ENCODE measurements around the gene YY2.
"Not testable (repeated sequence)": the region's sequence is repeated elsewhere in the genome, so short reads cannot be mapped to it uniquely, and the experiment has no call there.

The YY2 gene

DNA sequence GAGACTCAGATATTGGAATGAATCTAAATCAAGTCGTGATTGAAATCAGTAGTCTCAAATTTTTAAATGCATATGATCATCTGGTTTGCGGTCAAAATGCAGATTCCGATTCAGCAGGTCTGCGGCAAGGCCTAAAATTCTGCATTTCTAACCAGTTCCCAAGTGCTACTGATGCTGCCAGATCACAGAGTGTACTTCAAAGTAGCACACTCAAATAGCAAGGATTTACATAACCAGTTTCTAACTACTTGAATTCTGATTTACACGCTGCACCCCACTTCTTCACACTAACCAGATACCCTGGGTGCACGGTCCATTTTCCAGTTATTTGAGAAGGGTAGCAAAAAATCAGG, 15.6 kb upstream of the YY2 start:
- no peaks in the 10 kb centered on the region for H3K27me3 ChIP-seq (ENCODE audit: control insufficient read depth, insufficient read depth, low read length)
- no peaks in the 10 kb centered on the region for H3K9me3 ChIP-seq (ENCODE audit: control insufficient read depth, low read length)
- H3K9ac ChIP-seq (ENCODE audit: low read length): peak overlapping the region; percentile 79
- H3K4me3 ChIP-seq (ENCODE audit: low read length): peak overlapping the region; percentile 67
- H3K4me1 ChIP-seq (ENCODE audit: control insufficient read depth, insufficient read depth, low read length): no peaks in the 10 kb centered on the region
- H3K36me3 ChIP-seq (ENCODE audit: control insufficient read depth, insufficient read depth, low read length): no peaks in the 10 kb centered on the region

DNA sequence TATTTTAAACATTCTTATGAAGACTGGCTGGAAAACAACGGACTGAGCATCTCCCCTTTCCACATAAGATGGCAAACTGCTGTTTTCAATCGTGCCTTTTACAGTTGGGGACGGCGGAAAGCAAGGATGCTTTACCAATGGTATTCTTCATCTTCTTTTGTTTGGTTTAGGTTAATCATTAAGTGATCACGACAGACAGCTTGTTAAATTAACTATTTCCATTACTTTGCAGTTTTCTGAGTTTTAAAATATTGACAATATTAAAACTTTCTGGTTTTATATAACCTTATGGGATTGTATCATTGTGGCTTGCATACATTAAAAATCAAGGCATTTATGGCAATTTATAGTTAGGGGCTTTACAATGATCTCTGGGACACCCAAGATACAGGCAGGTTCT, 12.6 kb upstream of the YY2 start:
- Histone ChIP-seq H3K36me3 (ENCODE audit: control insufficient read depth, insufficient read depth, low read length) (no peaks in the 10 kb centered on the region), H3K9me3 (ENCODE audit: control insufficient read depth, low read length) (no peaks in the 10 kb centered on the region), H3K27me3 (ENCODE audit: control insufficient read depth, insufficient read depth, low read length) (no peaks in the 10 kb centered on the region), H3K9ac (ENCODE audit: low read length) (no peak overlapping the region), H3K4me1 (ENCODE audit: control insufficient read depth, insufficient read depth, low read length) (no peaks in the 10 kb centered on the region), H3K4me3 (ENCODE audit: low read length) (no peak overlapping the region)

DNA sequence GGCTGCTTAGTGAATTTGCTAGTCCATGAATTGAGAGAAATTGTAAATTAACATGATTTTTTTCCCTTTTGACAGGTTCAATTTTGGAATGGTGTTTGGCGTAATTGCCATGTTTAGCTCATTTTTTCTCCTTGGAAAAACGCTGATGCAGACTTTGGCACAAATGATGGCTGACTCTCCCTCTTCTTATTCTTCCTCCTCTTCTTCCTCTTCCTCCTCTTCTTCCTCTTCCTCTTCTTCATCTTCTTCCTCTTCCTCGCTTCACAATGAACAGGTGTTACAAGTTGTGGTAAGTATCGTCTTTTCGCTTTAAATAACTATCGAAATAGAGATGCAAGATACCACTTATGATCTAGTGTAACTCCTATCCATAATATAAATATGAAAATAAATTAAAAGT, 10.7 kb upstream of the YY2 start:
- H3K36me3 ChIP-seq (ENCODE audit: control insufficient read depth, insufficient read depth, low read length): no peaks in the 10 kb centered on the region
- H3K27me3 ChIP-seq (ENCODE audit: control insufficient read depth, insufficient read depth, low read length): no peaks in the 10 kb centered on the region
- H3K9ac ChIP-seq (ENCODE audit: low read length): no peak overlapping the region
- no peak overlapping the region for H3K4me3 ChIP-seq (ENCODE audit: low read length)
- H3K4me1 ChIP-seq (ENCODE audit: control insufficient read depth, insufficient read depth, low read length): no peaks in the 10 kb centered on the region
- no peaks in the 10 kb centered on the region for H3K9me3 ChIP-seq (ENCODE audit: control insufficient read depth, low read length)

DNA sequence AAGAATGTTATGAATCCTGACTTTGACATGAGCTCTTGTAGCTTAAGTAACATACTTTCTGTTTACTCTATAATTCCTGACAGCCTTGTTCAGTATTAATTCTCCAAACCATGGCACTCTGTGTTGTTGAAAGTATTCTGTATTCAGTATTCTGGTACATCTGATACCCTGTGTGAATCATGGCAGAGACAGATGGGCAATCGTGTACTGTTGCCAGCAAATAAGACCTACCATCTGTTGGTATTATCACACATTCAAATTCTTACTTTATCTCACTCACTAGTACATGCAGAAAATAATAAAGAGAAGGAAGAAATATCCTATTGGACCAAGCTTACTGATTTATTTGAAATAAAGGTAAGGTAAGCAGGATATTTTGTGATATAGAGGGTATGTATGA, 8.4 kb upstream of the YY2 start:
- Histone ChIP-seq H3K9ac (ENCODE audit: low read length) (no peak overlapping the region), H3K36me3 (ENCODE audit: control insufficient read depth, insufficient read depth, low read length) (no peaks in the 10 kb centered on the region), H3K9me3 (ENCODE audit: control insufficient read depth, low read length) (no peaks in the 10 kb centered on the region), H3K27me3 (ENCODE audit: control insufficient read depth, insufficient read depth, low read length) (no peaks in the 10 kb centered on the region), H3K4me3 (ENCODE audit: low read length) (no peak overlapping the region), H3K4me1 (ENCODE audit: control insufficient read depth, insufficient read depth, low read length) (no peaks in the 10 kb centered on the region)

DNA sequence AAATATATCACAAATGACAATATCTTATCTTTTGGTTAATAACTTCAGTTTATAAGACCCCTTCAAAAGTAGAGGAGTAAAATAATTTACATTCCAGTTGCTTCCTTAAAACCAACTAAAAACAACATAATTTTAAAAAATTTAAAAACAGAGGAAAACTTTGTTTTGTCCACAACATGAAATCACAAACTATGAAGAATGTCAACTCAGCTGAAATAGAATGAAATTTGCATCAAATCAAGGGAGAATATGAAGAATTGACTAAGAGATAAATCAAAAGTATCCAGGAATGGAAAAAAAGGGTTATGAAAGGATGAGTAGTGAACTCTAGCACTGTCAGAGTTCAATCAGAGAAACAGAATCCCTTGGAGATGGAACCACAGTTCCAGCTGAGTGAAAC, 2.2 kb upstream of the YY2 start:
- Histone ChIP-seq H3K36me3 (ENCODE audit: control insufficient read depth, insufficient read depth, low read length) (no peaks in the 10 kb centered on the region), H3K9ac (ENCODE audit: low read length) (no peak overlapping the region), H3K9me3 (ENCODE audit: control insufficient read depth, low read length) (no peaks in the 10 kb centered on the region), H3K27me3 (ENCODE audit: control insufficient read depth, insufficient read depth, low read length) (no peaks in the 10 kb centered on the region), H3K4me3 (ENCODE audit: low read length) (no peak overlapping the region), H3K4me1 (ENCODE audit: control insufficient read depth, insufficient read depth, low read length) (no peaks in the 10 kb centered on the region)

DNA sequence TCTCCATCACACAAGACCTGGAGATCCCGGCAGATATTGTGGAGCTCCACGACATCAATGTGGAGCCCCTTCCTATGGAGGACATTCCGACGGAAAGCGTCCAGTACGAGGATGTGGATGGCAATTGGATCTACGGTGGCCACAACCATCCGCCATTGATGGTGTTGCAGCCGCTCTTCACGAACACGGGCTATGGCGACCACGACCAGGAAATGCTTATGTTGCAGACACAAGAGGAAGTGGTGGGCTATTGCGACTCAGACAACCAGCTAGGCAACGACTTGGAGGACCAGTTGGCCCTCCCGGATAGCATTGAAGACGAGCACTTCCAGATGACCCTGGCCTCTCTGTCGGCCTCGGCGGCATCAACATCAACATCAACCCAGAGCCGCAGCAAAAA, 717 bp downstream of the YY2 start:
- Histone ChIP-seq H3K9ac (ENCODE audit: low read length) (no peak overlapping the region), H3K4me3 (ENCODE audit: low read length) (no peak overlapping the region), H3K9me3 (ENCODE audit: control insufficient read depth, low read length) (no peaks in the 10 kb centered on the region), H3K36me3 (ENCODE audit: control insufficient read depth, insufficient read depth, low read length) (no peaks in the 10 kb centered on the region), H3K27me3 (ENCODE audit: control insufficient read depth, insufficient read depth, low read length) (no peaks in the 10 kb centered on the region), H3K4me1 (ENCODE audit: control insufficient read depth, insufficient read depth, low read length) (no peaks in the 10 kb centered on the region)

DNA sequence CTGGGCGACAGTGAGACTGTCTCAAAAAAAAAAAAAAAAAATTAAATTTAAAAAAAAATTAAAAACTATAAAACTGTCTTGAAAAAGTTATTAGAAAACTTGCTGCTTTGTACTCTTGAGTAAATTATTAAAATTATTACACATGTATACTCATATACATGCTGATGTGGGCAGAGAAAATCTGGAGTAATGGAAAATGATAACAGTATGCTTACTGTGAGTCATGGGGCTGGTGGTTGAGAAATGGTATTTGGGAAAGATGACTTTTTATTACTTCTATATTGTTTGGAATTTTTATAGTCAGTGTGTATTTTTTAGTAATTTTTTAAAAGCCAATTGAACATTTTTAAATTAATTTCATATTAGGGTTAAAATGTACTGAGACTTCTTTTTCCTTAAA, 7.5 kb downstream of the YY2 start:
- Histone ChIP-seq H3K4me3 (ENCODE audit: low read length) (no peak overlapping the region), H3K9me3 (ENCODE audit: control insufficient read depth, low read length) (no peaks in the 10 kb centered on the region), H3K36me3 (ENCODE audit: control insufficient read depth, insufficient read depth, low read length) (no peaks in the 10 kb centered on the region), H3K9ac (ENCODE audit: low read length) (no peak overlapping the region), H3K27me3 (ENCODE audit: control insufficient read depth, insufficient read depth, low read length) (no peaks in the 10 kb centered on the region), H3K4me1 (ENCODE audit: control insufficient read depth, insufficient read depth, low read length) (no peaks in the 10 kb centered on the region)

DNA sequence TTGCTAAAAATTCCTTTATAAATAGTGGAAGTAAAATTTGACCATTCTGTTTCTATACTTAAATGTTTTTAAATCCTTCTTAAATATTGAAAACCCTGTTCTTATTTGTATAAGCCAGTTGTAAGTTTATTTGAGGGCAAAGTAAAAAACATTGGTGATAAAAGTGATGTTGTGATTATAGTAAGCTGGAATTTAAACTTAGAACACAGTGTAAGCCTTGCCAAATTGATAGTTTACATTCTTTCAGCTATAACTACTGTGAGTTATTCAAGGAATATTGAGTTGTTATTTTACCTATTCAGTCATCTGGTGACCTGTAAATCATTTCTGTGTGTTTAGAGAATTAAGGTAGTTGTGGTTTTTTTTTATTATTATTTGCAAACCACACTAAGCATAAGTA, 9.6 kb downstream of the YY2 start:
- H3K4me1 ChIP-seq (ENCODE audit: control insufficient read depth, insufficient read depth, low read length): no peaks in the 10 kb centered on the region
- no peak overlapping the region for H3K9ac ChIP-seq (ENCODE audit: low read length)
- H3K4me3 ChIP-seq (ENCODE audit: low read length): no peak overlapping the region
- H3K27me3 ChIP-seq (ENCODE audit: control insufficient read depth, insufficient read depth, low read length): no peaks in the 10 kb centered on the region
- H3K36me3 ChIP-seq (ENCODE audit: control insufficient read depth, insufficient read depth, low read length): no peaks in the 10 kb centered on the region
- no peaks in the 10 kb centered on the region for H3K9me3 ChIP-seq (ENCODE audit: control insufficient read depth, low read length)

DNA sequence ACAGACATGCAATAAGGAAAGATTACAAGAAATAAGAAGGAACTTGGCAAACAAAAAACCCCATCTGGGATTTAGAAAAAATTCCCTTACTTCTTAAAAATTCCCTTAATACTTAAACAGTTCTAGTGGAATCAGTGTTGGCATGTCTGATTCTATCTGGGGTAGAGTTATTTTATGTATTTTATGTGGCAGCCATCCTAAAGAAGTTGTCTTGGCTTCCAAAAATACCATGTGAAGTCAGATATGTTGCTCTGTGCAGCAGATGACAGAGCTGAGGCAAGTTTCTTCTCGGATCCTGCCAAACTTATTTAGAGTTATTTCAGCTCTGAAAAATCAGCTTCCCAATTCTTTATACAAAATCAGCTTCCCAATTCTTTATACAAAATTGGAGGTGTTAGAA, 14.7 kb downstream of the YY2 start:
- Histone ChIP-seq H3K9ac (ENCODE audit: low read length) (no peak overlapping the region), H3K27me3 (ENCODE audit: control insufficient read depth, insufficient read depth, low read length) (no peaks in the 10 kb centered on the region), H3K4me3 (ENCODE audit: low read length) (no peak overlapping the region), H3K4me1 (ENCODE audit: control insufficient read depth, insufficient read depth, low read length) (no peaks in the 10 kb centered on the region), H3K9me3 (ENCODE audit: control insufficient read depth, low read length) (no peaks in the 10 kb centered on the region), H3K36me3 (ENCODE audit: control insufficient read depth, insufficient read depth, low read length) (no peaks in the 10 kb centered on the region)

DNA sequence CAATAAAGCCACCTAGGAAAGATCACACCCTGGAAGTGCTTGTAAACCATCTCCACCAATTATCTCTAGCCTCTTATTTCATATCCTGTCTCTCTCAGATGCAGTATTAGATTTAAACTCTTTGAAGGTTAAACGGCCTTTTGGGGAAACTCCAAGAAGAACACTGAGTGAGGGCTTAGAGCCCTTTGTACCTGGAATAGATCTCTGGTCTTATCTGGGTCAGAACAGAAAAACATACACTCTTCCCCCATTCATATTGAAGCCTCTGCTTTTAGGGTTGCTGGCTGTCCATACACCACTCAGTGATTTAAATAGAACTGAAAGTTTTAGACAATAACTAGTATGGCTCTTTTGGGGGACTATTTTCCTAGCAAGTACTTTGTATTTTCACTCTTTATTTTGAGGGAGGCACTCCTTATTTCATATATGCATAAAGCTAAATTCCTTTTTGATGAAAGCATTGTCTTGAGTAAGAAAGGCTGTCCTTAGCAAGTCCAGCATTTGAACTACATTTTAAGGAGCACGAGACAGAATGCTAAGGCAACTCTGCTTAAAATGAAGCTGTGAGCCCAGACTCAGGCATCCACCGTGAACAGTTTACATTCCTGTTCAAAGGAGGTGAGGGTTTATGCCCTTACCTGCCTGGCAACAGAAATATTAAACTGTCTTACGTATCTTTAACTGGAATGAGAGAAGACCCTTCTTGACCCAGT, 17.4 kb downstream of the YY2 start:
- H3K36me3 ChIP-seq (ENCODE audit: control insufficient read depth, insufficient read depth, low read length): no peaks in the 10 kb centered on the region
- no peaks in the 10 kb centered on the region for H3K27me3 ChIP-seq (ENCODE audit: control insufficient read depth, insufficient read depth, low read length)
- no peak overlapping the region for H3K4me3 ChIP-seq (ENCODE audit: low read length)
- H3K4me1 ChIP-seq (ENCODE audit: control insufficient read depth, insufficient read depth, low read length): no peaks in the 10 kb centered on the region
- H3K9me3 ChIP-seq (ENCODE audit: control insufficient read depth, low read length): no peaks in the 10 kb centered on the region
- H3K9ac ChIP-seq (ENCODE audit: low read length): no peak overlapping the region

DNA sequence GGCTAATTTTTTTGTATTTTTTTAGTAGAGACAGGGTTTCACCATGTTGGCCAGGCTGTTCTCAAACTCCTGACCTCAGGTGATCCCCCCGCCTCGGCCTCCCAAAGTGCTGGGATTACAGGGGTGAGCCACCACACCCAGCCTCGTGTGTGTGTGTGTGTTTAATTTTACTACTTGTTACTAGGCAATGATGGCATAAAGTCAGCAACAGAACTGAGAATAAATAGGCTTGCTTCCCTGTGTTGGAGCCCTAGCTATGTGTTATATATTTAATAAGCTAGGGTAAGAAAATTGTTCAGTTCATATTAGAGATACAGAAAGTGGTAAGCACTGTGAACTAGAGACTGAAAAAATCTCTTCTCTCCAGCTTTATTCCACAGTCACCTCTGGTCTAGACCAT, 18.4 kb downstream of the YY2 start:
- H3K4me3 ChIP-seq (ENCODE audit: low read length); H3K4me1 ChIP-seq (ENCODE audit: control insufficient read depth, insufficient read depth, low read length); H3K36me3 ChIP-seq (ENCODE audit: control insufficient read depth, insufficient read depth, low read length); H3K9ac ChIP-seq (ENCODE audit: low read length); H3K27me3 ChIP-seq (ENCODE audit: control insufficient read depth, insufficient read depth, low read length); H3K9me3 ChIP-seq (ENCODE audit: control insufficient read depth, low read length): not testable (repeated sequence)

DNA sequence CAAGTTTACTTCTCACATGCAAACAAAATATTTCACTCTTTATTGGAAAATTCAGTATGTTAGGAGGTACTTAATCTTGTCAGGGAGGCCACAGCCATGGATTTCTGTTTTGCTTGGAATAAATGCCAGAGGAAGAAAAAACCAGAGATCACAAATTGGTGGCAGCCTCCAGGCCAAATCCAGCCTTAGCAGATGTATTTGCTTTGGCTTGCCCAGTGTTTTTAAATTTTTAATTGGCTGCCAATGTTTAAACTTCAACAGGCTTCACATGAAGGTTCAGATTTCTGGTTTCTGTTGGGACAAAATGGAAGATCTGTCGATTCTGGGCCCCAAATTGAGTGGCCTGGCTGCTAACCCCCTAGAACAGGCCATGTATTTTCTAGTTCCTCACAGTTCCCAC, 19.2 kb downstream of the YY2 start:
- no peaks in the 10 kb centered on the region for H3K9me3 ChIP-seq (ENCODE audit: control insufficient read depth, low read length)
- H3K27me3 ChIP-seq (ENCODE audit: control insufficient read depth, insufficient read depth, low read length): no peaks in the 10 kb centered on the region
- H3K4me1 ChIP-seq (ENCODE audit: control insufficient read depth, insufficient read depth, low read length): no peaks in the 10 kb centered on the region
- no peaks in the 10 kb centered on the region for H3K36me3 ChIP-seq (ENCODE audit: control insufficient read depth, insufficient read depth, low read length)
- no peak overlapping the region for H3K4me3 ChIP-seq (ENCODE audit: low read length)
- no peak overlapping the region for H3K9ac ChIP-seq (ENCODE audit: low read length)

DNA sequence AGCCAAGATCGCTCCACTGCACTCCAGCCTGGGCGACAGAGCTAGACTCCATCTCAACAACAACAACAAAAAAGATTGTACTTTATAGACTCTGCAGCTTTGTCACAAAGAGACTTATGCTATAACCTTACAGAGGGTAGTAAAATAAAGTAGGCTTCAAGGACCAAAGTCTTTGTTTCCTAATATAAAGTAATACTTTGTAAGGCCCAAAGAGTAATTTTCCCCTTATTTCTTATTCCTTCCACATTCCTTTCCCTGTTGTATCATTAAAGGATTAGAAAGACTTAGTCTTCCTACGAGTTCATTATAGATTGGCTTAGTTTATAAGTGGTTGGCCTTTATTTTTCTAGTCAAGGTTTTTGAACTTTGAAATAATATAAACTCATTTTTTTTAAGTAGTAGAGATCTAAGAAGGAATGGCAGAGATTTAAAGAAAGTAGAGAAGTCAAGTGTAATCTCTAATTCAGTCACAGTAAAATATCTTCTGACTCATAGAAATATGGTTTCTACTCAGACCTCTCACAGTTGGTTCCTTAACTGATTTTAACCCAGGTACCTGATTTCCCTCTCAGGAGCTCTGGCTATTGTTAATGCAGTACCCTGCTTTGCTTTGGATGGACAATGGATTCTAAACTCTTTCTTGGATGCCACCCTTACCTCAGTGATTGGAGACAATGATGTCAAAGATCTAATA, 26.2 kb downstream of the YY2 start:
- no peaks in the 10 kb centered on the region for H3K27me3 ChIP-seq (ENCODE audit: control insufficient read depth, insufficient read depth, low read length)
- H3K4me3 ChIP-seq (ENCODE audit: low read length): no peak overlapping the region
- H3K9ac ChIP-seq (ENCODE audit: low read length): no peak overlapping the region
- H3K36me3 ChIP-seq (ENCODE audit: control insufficient read depth, insufficient read depth, low read length): no peaks in the 10 kb centered on the region
- no peaks in the 10 kb centered on the region for H3K4me1 ChIP-seq (ENCODE audit: control insufficient read depth, insufficient read depth, low read length)
- H3K9me3 ChIP-seq (ENCODE audit: control insufficient read depth, low read length): no peaks in the 10 kb centered on the region
